Measurements from ENCODE around the gene PTPRN2. TPM values are rescaled to one million over a fixed set of nuclear protein-coding genes. Genes with fewer than 3 reads are reported as not detected.
A peak's percentile ranks its signal among the peaks of the same experiment; 100 is the strongest.

Gene PTPRN2
- total RNA-seq, 2 experiments from 2014 or later = 7.0 to 7.2 TPM

- Mint-ChIP-seq H3K4me1 (ENCODE audit: low read depth) (no peaks in the 10 kb centered on the region), H3K9me3 (ENCODE audit: insufficient read depth) (no peaks in the 10 kb centered on the region), H3K27ac (no peak overlapping the region), H3K4me3 (no peak overlapping the region), H3K36me3 (ENCODE audit: low read depth) (peaks cover 5% of the 10 kb centered on the region), H3K27me3 (ENCODE audit: low read depth) (no peaks in the 10 kb centered on the region)
- ATAC-seq (no peak), DNase-seq (no peak)
- ChIA-PET POLR2A (no interaction called here), CTCF (no interaction called here)
Observed at GRCh38 chr7:157553256-157553655, 1034.4 kb downstream of the PTPRN2 start.

- CTCF ChIA-PET = no interaction called here
Observed at GRCh38 chr7:157552295-157552993, 1035.2 kb downstream of the PTPRN2 start.

GRCh38 chr7:157551325-157552070 is 1036.1 kb downstream of the PTPRN2 start:
- POLR2A ChIA-PET = interaction anchor here (0.8 kb wide), 1 partner anchor 200 kb away, joined by 4 read pairs; no protein-coding TSS in a partner anchor

More at GRCh38 chr7:157552295-157552993, 1035.2 kb downstream of the PTPRN2 start:
- Mint-ChIP-seq H3K4me3 (no peak overlapping the region), H3K36me3 (ENCODE audit: low read depth) (peaks cover 9% of the 10 kb centered on the region), H3K27ac (no peak overlapping the region), H3K9me3 (ENCODE audit: insufficient read depth) (no peaks in the 10 kb centered on the region), H3K4me1 (ENCODE audit: low read depth) (no peaks in the 10 kb centered on the region), H3K27me3 (ENCODE audit: low read depth) (no peaks in the 10 kb centered on the region)
- POLR2A ChIA-PET = no interaction called here
- ATAC-seq (no peak), DNase-seq (no peak)

GRCh38 chr7:157550300-157551275 is 1037.0 kb downstream of the PTPRN2 start:
- Mint-ChIP-seq H3K9me3 (ENCODE audit: insufficient read depth) (no peaks in the 10 kb centered on the region), H3K27ac (no peak overlapping the region), H3K27me3 (ENCODE audit: low read depth) (no peaks in the 10 kb centered on the region), H3K36me3 (ENCODE audit: low read depth) (peaks cover 13% of the 10 kb centered on the region), H3K4me1 (ENCODE audit: low read depth) (no peaks in the 10 kb centered on the region), H3K4me3 (no peak overlapping the region)
- CTCF ChIA-PET = no interaction called here
- POLR2A ChIA-PET = interaction anchor here (0.8 kb wide), 1 partner anchor 201 kb away, joined by 4 read pairs; no protein-coding TSS in a partner anchor
- no peak for ATAC-seq
- no peak for DNase-seq

More at GRCh38 chr7:157551325-157552070, 1036.1 kb downstream of the PTPRN2 start:
- DNase-seq = no peak
- Mint-ChIP-seq H3K36me3 (ENCODE audit: low read depth) (peaks cover 11% of the 10 kb centered on the region), H3K4me1 (ENCODE audit: low read depth) (no peaks in the 10 kb centered on the region), H3K27ac (peak overlapping the region; percentile 71), H3K4me3 (peak overlapping the region; percentile 32), H3K27me3 (ENCODE audit: low read depth) (no peaks in the 10 kb centered on the region), H3K9me3 (ENCODE audit: insufficient read depth) (no peaks in the 10 kb centered on the region)
- CTCF ChIA-PET = no interaction called here
- no peak for ATAC-seq

GRCh38 chr7:157549612-157550299 is 1037.9 kb downstream of the PTPRN2 start:
- H3K9me3 Mint-ChIP-seq (ENCODE audit: insufficient read depth) = no peaks in the 10 kb centered on the region
- DNase-seq = no peak
- no peak overlapping the region for H3K4me3 Mint-ChIP-seq
- H3K4me1 Mint-ChIP-seq (ENCODE audit: low read depth) = no peaks in the 10 kb centered on the region
- ATAC-seq = no peak
- no peak overlapping the region for H3K27ac Mint-ChIP-seq
- POLR2A ChIA-PET = no interaction called here
- H3K36me3 Mint-ChIP-seq (ENCODE audit: low read depth) = peaks cover 15% of the 10 kb centered on the region
- CTCF ChIA-PET = interaction anchor here (0.9 kb wide), 1 partner anchor 117 kb away, joined by 3 read pairs; no protein-coding TSS in a partner anchor
- H3K27me3 Mint-ChIP-seq (ENCODE audit: low read depth) = no peaks in the 10 kb centered on the region

GRCh38 chr7:157548691-157549303 is 1038.8 kb downstream of the PTPRN2 start:
- DNase-seq (no peak), ATAC-seq (no peak)
- H3K27me3 Mint-ChIP-seq (ENCODE audit: low read depth) = no peaks in the 10 kb centered on the region
- no peak overlapping the region for H3K27ac Mint-ChIP-seq
- CTCF ChIA-PET = interaction anchor here (0.9 kb wide), 1 partner anchor 116 kb away, joined by 3 read pairs; no protein-coding TSS in a partner anchor
- POLR2A ChIA-PET = no interaction called here
- H3K9me3 Mint-ChIP-seq (ENCODE audit: insufficient read depth) = no peaks in the 10 kb centered on the region
- H3K4me3 Mint-ChIP-seq = no peak overlapping the region
- H3K4me1 Mint-ChIP-seq (ENCODE audit: low read depth) = peaks cover under 1% of the 10 kb centered on the region
- H3K36me3 Mint-ChIP-seq (ENCODE audit: low read depth) = peaks cover 19% of the 10 kb centered on the region

GRCh38 chr7:157547611-157548010 is 1040.0 kb downstream of the PTPRN2 start:
- Mint-ChIP-seq H3K27ac (no peak overlapping the region), H3K27me3 (ENCODE audit: low read depth) (no peaks in the 10 kb centered on the region), H3K9me3 (ENCODE audit: insufficient read depth) (no peaks in the 10 kb centered on the region), H3K36me3 (ENCODE audit: low read depth) (peaks cover 15% of the 10 kb centered on the region), H3K4me3 (no peak overlapping the region), H3K4me1 (ENCODE audit: low read depth) (peaks cover 2% of the 10 kb centered on the region)
- CTCF ChIA-PET = no interaction called here
- ATAC-seq (no peak), DNase-seq (no peak)
- POLR2A ChIA-PET = no interaction called here

- H3K9me3 Mint-ChIP-seq (ENCODE audit: insufficient read depth) = no peaks in the 10 kb centered on the region
- POLR2A ChIA-PET = no interaction called here
Observed at GRCh38 chr7:157547102-157547501, 1040.5 kb downstream of the PTPRN2 start.

GRCh38 chr7:157545681-157546060 is 1042.0 kb downstream of the PTPRN2 start:
- no peaks in the 10 kb centered on the region for H3K27me3 Mint-ChIP-seq (ENCODE audit: low read depth)
- ATAC-seq = no peak
- CTCF ChIA-PET = no interaction called here
- H3K27ac Mint-ChIP-seq = no peak overlapping the region
- no peaks in the 10 kb centered on the region for H3K9me3 Mint-ChIP-seq (ENCODE audit: insufficient read depth)
- peaks cover 2% of the 10 kb centered on the region for H3K4me1 Mint-ChIP-seq (ENCODE audit: low read depth)
- DNase-seq = no peak
- H3K4me3 Mint-ChIP-seq = no peak overlapping the region
- POLR2A ChIA-PET = interaction anchor here (0.7 kb wide), 1 partner anchor 759 kb away, joined by 3 read pairs; no protein-coding TSS in a partner anchor
- H3K36me3 Mint-ChIP-seq (ENCODE audit: low read depth) = peaks cover 15% of the 10 kb centered on the region

More at GRCh38 chr7:157547102-157547501, 1040.5 kb downstream of the PTPRN2 start:
- no peak overlapping the region for H3K27ac Mint-ChIP-seq
- CTCF ChIA-PET = no interaction called here
- no peak for DNase-seq
- H3K27me3 Mint-ChIP-seq (ENCODE audit: low read depth) = no peaks in the 10 kb centered on the region
- peaks cover 2% of the 10 kb centered on the region for H3K4me1 Mint-ChIP-seq (ENCODE audit: low read depth)
- no peak for ATAC-seq
- no peak overlapping the region for H3K4me3 Mint-ChIP-seq
- peaks cover 15% of the 10 kb centered on the region for H3K36me3 Mint-ChIP-seq (ENCODE audit: low read depth)

GRCh38 chr7:157544980-157545680 is 1042.5 kb downstream of the PTPRN2 start:
- ATAC-seq = no peak
- POLR2A ChIA-PET = no interaction called here
- Mint-ChIP-seq H3K27ac (no peak overlapping the region), H3K27me3 (ENCODE audit: low read depth) (no peaks in the 10 kb centered on the region), H3K9me3 (ENCODE audit: insufficient read depth) (no peaks in the 10 kb centered on the region), H3K4me1 (ENCODE audit: low read depth) (peaks cover 2% of the 10 kb centered on the region), H3K36me3 (ENCODE audit: low read depth) (peaks cover 15% of the 10 kb centered on the region), H3K4me3 (no peak overlapping the region)
- CTCF ChIA-PET = no interaction called here
- no peak for DNase-seq

Measured in activated CD8-positive, alpha-beta T cell treated with anti-CD3 and anti-CD28 coated beads, Interleukin-2, amount 10 ng/mL, durations not matched to agents 7 days and 5 days (primary cell).